Right cardiac atrium (tissue), 5 donors: ENCODE measurements around the gene LCAT. TPM values are rescaled to one million over a fixed set of nuclear protein-coding genes. Genes with fewer than 3 reads are reported as not detected.
A peak's percentile ranks its signal among the peaks of the same experiment; 100 is the strongest.

ENCODE experiments used
- ATAC-seq, 2 donors: fragments of 200-7000 bp; cut with Tn5 transposase; one replicate each; pipeline versions ENCODE4 v1.8.0 to v1.9.1; 2020; ENCODE audit warnings: moderate library complexity in 2 of 2, mild to moderate bottlenecking in 1 of 2
- DNase-seq, 3 donors: peaks; one replicate each; pipeline ENCODE4 v3.0.0-alpha.2; 2020
- H3K27ac ChIP-seq: one replicate; pipeline ENCODE4 v1.5.1; 2013; ENCODE audit warnings: mild to moderate bottlenecking, low read length, control low read depth, moderate library complexity
- H3K27me3 ChIP-seq: one replicate; pipeline ENCODE4 v1.6.1; 2013; ENCODE audit not compliant: control insufficient read depth, insufficient read depth
- H3K4me1 ChIP-seq: one replicate; pipeline ENCODE4 v1.6.1; 2013; ENCODE audit warnings: low read length; ENCODE audit not compliant: control insufficient read depth, insufficient read depth
- H3K4me3 ChIP-seq: one replicate; pipeline ENCODE4 v1.5.1; 2013; ENCODE audit warnings: low read length, control low read depth
- H3K9me3 ChIP-seq: one replicate; pipeline ENCODE4 v1.6.1; 2013; ENCODE audit warnings: low read length; ENCODE audit not compliant: control insufficient read depth
- WGBS: extraction: QIAGEN DNeasy Blood & Tissue Kit; methylation state at CpG from one replicate; pipeline ENCODE4 v1.1.7; 2013; 5-methylcytosine and 5-hydroxymethylcytosine counted together
- intact Hi-C, 4 donors: fragments of 100-400 bp; cut with DNase I; formaldehyde crosslinking; loops; one replicate each; pipeline versions ENCODE4 v1.11.0 to v1.14.0; 2022 to 2023
- polyA plus RNA-seq: library from polyadenylated mRNA; stranded (reverse); fragments of 200-250 nt; gene quantifications from one replicate; pipeline ENCODE4 v1.2.3, GENCODE V29; 2013
- total RNA-seq, 4 donors: library from RNA; stranded (reverse); fragmentation: NEBNext Ultra II Directional; extraction: Animal tissue kit (Norgen Biotek cat#: 25700); gene quantifications; one replicate each; pipeline ENCODE4 v1.2.1, GENCODE V29; 2021
- donor health status: healthy with polysubstance abuse.
- donor health status: DM: no; HTN: yes; CAD: no.
- donor health status: DM: no; HTN: no; CAD: no.
- donor health status: DM: no; HTN: yes; CAD: no; lungs with severe emphysema.
- donor health status: DM: yes; HTN: yes; CAD: no.

Gene LCAT
- total and polyA plus RNA-seq, 5 donors, result 15.0 to 27.0 (median 17.0) TPM

GRCh38 chr16:67928561-67929364 lies 15.2 kb downstream of the LCAT start:
- 48% methylated on average over 16 of the region's 16 CpGs for WGBS
- Histone ChIP-seq H3K4me3 (no peak overlapping the region), H3K9me3 (no peaks in the 10 kb centered on the region), H3K27me3 (no peaks in the 10 kb centered on the region), H3K4me1 (peaks cover 3% of the 10 kb centered on the region), H3K27ac (no peak overlapping the region)
- intact Hi-C loops, result loop anchor here (2.0 to 5.0 kb wide), 4 partner anchors 46 to 111 kb away; partner anchors contain the start of gene NRN1L (in 2 of the 4)
- peak; percentile 69 to 88 (median 88) for DNase-seq
- ATAC-seq, result peak; percentile 59 to 62

- Histone ChIP-seq H3K4me3 (no peak overlapping the region), H3K4me1 (peaks cover 8% of the 10 kb centered on the region), H3K27ac (no peak overlapping the region), H3K9me3 (no peaks in the 10 kb centered on the region), H3K27me3 (no peaks in the 10 kb centered on the region)
- no peak for DNase-seq
- WGBS, result 77% methylated on average over 7 of the region's 7 CpGs
- intact Hi-C loops, result loop anchor here (2.0 to 5.0 kb wide), 4 partner anchors 45 to 111 kb away; partner anchors contain the start of gene NRN1L (in 2 of the 4)
- ATAC-seq, result no peak
Measured at GRCh38 chr16:67928147-67928546, 15.8 kb downstream of the LCAT start.

GRCh38 chr16:67927131-67927941 lies 16.6 kb downstream of the LCAT start:
- intact Hi-C loops, result loop anchor here in 3 of 4 donors (5.0 kb wide), 3 partner anchors 45 to 110 kb away; partner anchors contain the start of gene NRN1L (in 2 of the 3)
- H3K9me3 ChIP-seq, result no peaks in the 10 kb centered on the region
- ATAC-seq (no peak), DNase-seq (no peak)
- H3K27ac ChIP-seq, result no peak overlapping the region
- WGBS, result 91% methylated on average over 22 of the region's 22 CpGs
- H3K27me3 ChIP-seq, result no peaks in the 10 kb centered on the region
- H3K4me1 ChIP-seq, result peaks cover 8% of the 10 kb centered on the region
- H3K4me3 ChIP-seq, result no peak overlapping the region

GRCh38 chr16:67926181-67926750 lies 17.7 kb downstream of the LCAT start:
- H3K27ac ChIP-seq, result no peak overlapping the region
- WGBS, result 55% methylated on average over 13 of the region's 13 CpGs
- DNase-seq, result peak in 1 of 3 donors; percentile 56
- peaks cover 8% of the 10 kb centered on the region for H3K4me1 ChIP-seq
- no peaks in the 10 kb centered on the region for H3K9me3 ChIP-seq
- ATAC-seq, result no peak
- intact Hi-C loops, result loop anchor here in 3 of 4 donors (5.0 kb wide), 3 partner anchors 44 to 109 kb away; partner anchors contain the start of gene NRN1L (in 2 of the 3)
- H3K27me3 ChIP-seq, result no peaks in the 10 kb centered on the region
- no peak overlapping the region for H3K4me3 ChIP-seq

- H3K4me1 ChIP-seq, result peaks cover 9% of the 10 kb centered on the region
- H3K27me3 ChIP-seq, result no peaks in the 10 kb centered on the region
- 81% methylated on average over 10 of the region's 10 CpGs for WGBS
- DNase-seq (peak in 1 of 3 donors; percentile 67), ATAC-seq (no peak)
- H3K4me3 ChIP-seq, result no peak overlapping the region
- no peak overlapping the region for H3K27ac ChIP-seq
- no peaks in the 10 kb centered on the region for H3K9me3 ChIP-seq
- intact Hi-C loops, result no loop called here
Measured at GRCh38 chr16:67924140-67924906, 19.6 kb downstream of the LCAT start.

- Histone ChIP-seq H3K4me1 (peaks cover 9% of the 10 kb centered on the region), H3K27ac (no peak overlapping the region), H3K27me3 (no peaks in the 10 kb centered on the region), H3K9me3 (no peaks in the 10 kb centered on the region), H3K4me3 (no peak overlapping the region)
- intact Hi-C loops, result no loop called here
- ATAC-seq (no peak), DNase-seq (no peak)
- 60% methylated on average over 10 of the region's 10 CpGs for WGBS
Measured at GRCh38 chr16:67923414-67924116, 20.4 kb downstream of the LCAT start.

GRCh38 chr16:67922740-67923139 lies 21.2 kb downstream of the LCAT start:
- ATAC-seq, result no peak
- H3K27me3 ChIP-seq, result no peaks in the 10 kb centered on the region
- H3K4me1 ChIP-seq, result peaks cover 9% of the 10 kb centered on the region
- no peak overlapping the region for H3K4me3 ChIP-seq
- WGBS, result 78% methylated on average over 8 of the region's 8 CpGs
- no peak for DNase-seq
- H3K27ac ChIP-seq, result peak overlapping the region; percentile 16
- no peaks in the 10 kb centered on the region for H3K9me3 ChIP-seq
- intact Hi-C loops, result no loop called here

- no peak overlapping the region for H3K4me3 ChIP-seq
- H3K27me3 ChIP-seq, result no peaks in the 10 kb centered on the region
- no peaks in the 10 kb centered on the region for H3K9me3 ChIP-seq
- intact Hi-C loops, result no loop called here
- ATAC-seq, result peak in 1 of 2 donors; percentile 18
- H3K4me1 ChIP-seq, result peaks cover 10% of the 10 kb centered on the region
- WGBS, result 69% methylated on average over 5 of the region's 5 CpGs
- no peak for DNase-seq
- H3K27ac ChIP-seq, result no peak overlapping the region
Measured at GRCh38 chr16:67922221-67922620, 21.7 kb downstream of the LCAT start.

- ATAC-seq (peak in 1 of 2 donors; percentile 64), DNase-seq (peak in 1 of 3 donors; percentile 49)
- Histone ChIP-seq H3K4me1 (peaks cover 14% of the 10 kb centered on the region), H3K9me3 (no peaks in the 10 kb centered on the region), H3K27ac (peak overlapping the region; percentile 7), H3K4me3 (no peak overlapping the region), H3K27me3 (no peaks in the 10 kb centered on the region)
- intact Hi-C loops, result loop anchor here in 1 of 4 donors (5.0 kb wide), 1 partner anchor 87 kb away; no protein-coding TSS in a partner anchor
- WGBS, result 72% methylated on average over 6 of the region's 6 CpGs
Measured at GRCh38 chr16:67919622-67920221, 24.2 kb downstream of the LCAT start.
